Erythroblast (primary cell): ENCODE measurements around the gene ELF5.

Source experiments
- GATA1 ChIP-seq: IDR thresholded peaks from 2 replicates; pipeline ENCODE4 v1.6.1; 2011; ENCODE audit warnings: low read depth, mild to moderate bottlenecking, control low read depth, low read length, moderate library complexity
- POLR2A ChIP-seq: IDR thresholded peaks from 2 replicates; pipeline ENCODE4 v1.6.1; 2011; ENCODE audit warnings: mild to moderate bottlenecking, low read length

- TF ChIP-seq POLR2A: no peak
- TF ChIP-seq GATA1: no peak
Observed at GRCh38 chr11:34468209-34468841, 45.3 kb downstream of the ELF5 start.
